ENCODE data around the gene GPR152. TPM values are rescaled to one million over a fixed set of nuclear protein-coding genes. Genes with fewer than 3 reads are reported as not detected.

Gene GPR152
- total and polyA plus RNA-seq, 2 of the 8 experiments (the other 6 are each of a cell fraction or from before 2014, with no cell fraction given) = not detected

GRCh38 chr11:67420147-67420645 lies 32.3 kb downstream of the GPR152 start (continued):
- TF ChIP-seq RFX5 (IDR thresholded peaks at IDR 0.05; ENCODE audit: borderline replicate concordance, low read depth, low read length) (no peak), POLR2AphosphoS5 (IDR thresholded peaks at IDR 0.05; ENCODE audit: low read depth, low read length) (no peak)

Data from H1 (cell line).